GM12864 (cell line): ENCODE results near the gene USF3.

ENCODE experiments used
- DNase-seq: peaks from one replicate; pipeline ENCODE4 v3.0.0-alpha.2; 2011; ENCODE audit warnings: low read depth
- H3K4me3 ChIP-seq: 2 replicates; pipeline ENCODE4 v1.5.1; 2011; ENCODE audit warnings: mild to moderate bottlenecking, low read depth, low read length, control low read depth
- CTCF ChIP-seq: IDR thresholded peaks from 2 replicates; pipeline ENCODE4 v1.5.1; 2011; ENCODE audit warnings: low read depth, mild to moderate bottlenecking, moderate library complexity, low read length, control low read depth, inconsistent platforms; ENCODE audit errors: missing control alignments

Gene USF3

GRCh38 chr3:113719294-113719693 lies 22.9 kb upstream of the USF3 start:
- H3K4me3 ChIP-seq, result no peak overlapping the region
- DNase-seq, result no peak
- TF ChIP-seq CTCF, result no peak

DNA sequence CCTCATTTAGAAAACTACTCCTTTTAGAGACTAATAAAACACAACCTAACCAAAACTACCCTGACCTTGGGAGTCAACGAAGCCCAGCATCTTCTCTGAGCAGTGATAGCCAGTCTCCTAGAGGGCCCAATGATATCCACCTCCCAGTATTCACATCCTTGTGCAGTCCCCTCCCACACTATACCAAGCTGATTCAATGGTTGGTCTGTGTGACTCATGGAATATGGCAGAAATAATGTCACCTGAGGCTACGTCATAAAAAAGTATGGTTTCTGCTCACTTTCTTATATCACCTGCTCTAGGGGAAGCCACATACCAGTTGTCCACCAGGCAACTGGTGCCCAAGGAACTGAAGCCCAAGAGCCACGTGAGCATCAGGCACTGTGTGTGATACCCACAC lies 21.4 kb upstream of the USF3 start:
- no peak overlapping the region for H3K4me3 ChIP-seq
- no peak for DNase-seq
- TF ChIP-seq CTCF, result no peak

- TF ChIP-seq CTCF, result no peak
- no peak for DNase-seq
- H3K4me3 ChIP-seq, result no peak overlapping the region
These were observed 20.9 kb upstream of the USF3 start for GRCh38 chr3:113717308-113717707.

DNA sequence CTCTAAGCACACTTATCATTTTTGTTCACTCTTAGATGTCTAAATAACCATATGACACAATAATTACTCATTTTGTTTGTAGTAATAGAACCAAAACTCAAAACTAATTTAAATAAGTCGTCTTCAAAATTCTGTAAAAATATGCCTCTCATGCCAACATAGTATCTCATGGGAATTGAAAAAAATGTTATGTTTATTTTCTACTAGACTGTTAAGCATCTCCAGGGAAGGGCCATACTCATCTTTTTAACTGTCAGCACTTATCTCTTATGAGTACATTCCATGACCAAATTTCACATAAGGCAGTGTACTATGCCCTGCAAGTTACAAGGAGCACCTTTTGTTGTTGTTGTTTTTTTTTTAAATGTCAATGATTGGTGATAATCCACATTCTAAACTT lies 18.3 kb upstream of the USF3 start:
- DNase-seq, result no peak
- H3K4me3 ChIP-seq, result no peak overlapping the region
- no peak for TF ChIP-seq CTCF

- H3K4me3 ChIP-seq, result no peak overlapping the region
- TF ChIP-seq CTCF, result no peak
- no peak for DNase-seq
These were observed 15.7 kb upstream of the USF3 start for GRCh38 chr3:113712129-113712528.

DNA sequence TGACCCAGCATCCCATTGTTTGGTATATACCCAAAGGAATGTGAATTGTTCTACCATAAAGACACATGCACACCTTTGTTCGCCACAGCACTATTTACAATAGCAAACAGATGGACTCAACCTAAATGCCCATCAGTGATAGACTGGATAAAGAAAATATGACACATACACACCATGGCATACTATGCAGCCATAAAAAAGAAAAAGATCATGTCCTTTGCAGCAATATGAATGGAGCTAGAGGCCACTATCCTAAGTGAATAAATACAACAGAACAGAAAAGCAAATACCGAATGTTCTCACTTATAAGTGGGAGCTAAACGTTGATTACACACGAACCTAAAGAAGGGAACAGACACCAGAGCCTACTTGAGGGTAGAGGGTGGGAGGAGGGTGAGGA lies 11.4 kb upstream of the USF3 start:
- no peak overlapping the region for H3K4me3 ChIP-seq
- DNase-seq, result no peak
- TF ChIP-seq CTCF, result no peak

GRCh38 chr3:113698956-113699355 lies 2.5 kb upstream of the USF3 start:
- TF ChIP-seq CTCF, result no peak

More at GRCh38 chr3:113698956-113699355, 2.5 kb upstream of the USF3 start:
- no peak for DNase-seq
- peak overlapping the region; percentile 38 for H3K4me3 ChIP-seq
